HepG2 (cell line): ENCODE measurements around the gene HACE1. TPM values are rescaled to one million over a fixed set of nuclear protein-coding genes. Genes with fewer than 3 reads are reported as not detected.

Source experiments
- ARID2 ChIP-seq: sonication (generic); formaldehyde crosslinking; IDR thresholded peaks from 2 replicates; pipeline ENCODE4 v1.8.1; 2022; ENCODE audit warnings: mild to moderate bottlenecking, missing genetic modification reagents, borderline replicate concordance
- ATF1 ChIP-seq: IDR thresholded peaks from 2 replicates; pipeline ENCODE4 v1.6.1; 2016; ENCODE audit warnings: mild to moderate bottlenecking, control low read depth
- CHCHD3 ChIP-seq: sonication (generic); formaldehyde crosslinking; IDR thresholded peaks from 2 replicates; pipeline ENCODE4 v1.8.0; 2022; ENCODE audit warnings: mild to moderate bottlenecking, missing genetic modification reagents, moderate library complexity
- ETV5 ChIP-seq: IDR thresholded peaks from 2 replicates; pipeline ENCODE4 v1.6.1; 2018; ENCODE audit warnings: missing biosample characterization, missing genetic modification reagents, inconsistent platforms, borderline replicate concordance
- FIP1L1 ChIP-seq: fragments of 200-400 bp; formaldehyde crosslinking; IDR thresholded peaks from 2 replicates; pipeline ENCODE4 v1.6.1; 2018; ENCODE audit warnings: low read depth, mild to moderate bottlenecking, low read length, moderate library complexity, borderline replicate concordance; ENCODE audit not compliant: insufficient read depth
- KAT2B ChIP-seq: fragments of 150-350 bp; IDR thresholded peaks from 2 replicates; pipeline ENCODE4 v1.6.1; 2014; ENCODE audit warnings: low read depth, low read length, borderline replicate concordance
- KDM4B ChIP-seq: sonication (generic); formaldehyde crosslinking; IDR thresholded peaks from 2 replicates; pipeline ENCODE4 v1.4.0; 2020; ENCODE audit warnings: missing genetic modification reagents
- MLX ChIP-seq: IDR thresholded peaks from 2 replicates; pipeline ENCODE4 v1.6.1; 2016
- RAD21 ChIP-seq: fragments of 450-650 bp; formaldehyde crosslinking; IDR thresholded peaks from 2 replicates; pipeline ENCODE4 v1.5.0; 2020; ENCODE audit warnings: mild to moderate bottlenecking
- REL ChIP-seq: sonication (generic); formaldehyde crosslinking; conservative IDR thresholded peaks from 2 replicates; pipeline ENCODE4 v1.8.0; 2022; ENCODE audit warnings: mild to moderate bottlenecking, missing genetic modification reagents, moderate library complexity
- SAP130 ChIP-seq: IDR thresholded peaks from 2 replicates; pipeline ENCODE4 v1.6.1; 2016; ENCODE audit warnings: low read depth
- SIX4 ChIP-seq: sonication (generic); formaldehyde crosslinking; IDR thresholded peaks from 2 replicates; pipeline ENCODE4 v1.4.0; 2020; ENCODE audit warnings: missing genetic modification reagents
- SNAPC5 ChIP-seq: sonication (generic); formaldehyde crosslinking; IDR thresholded peaks from 2 replicates; pipeline ENCODE4 v1.8.1; 2023; ENCODE audit warnings: mild to moderate bottlenecking, missing genetic modification reagents, borderline replicate concordance
- SOX5 ChIP-seq: IDR thresholded peaks from 2 replicates; pipeline ENCODE4 v1.6.1; 2016; ENCODE audit warnings: borderline replicate concordance
- SYNCRIP ChIP-seq: fragments of 200-400 bp; formaldehyde crosslinking; IDR thresholded peaks from 2 replicates; pipeline ENCODE4 v1.6.1; 2018; ENCODE audit warnings: mild to moderate bottlenecking, low read depth, low read length; ENCODE audit not compliant: insufficient read depth
- TAF1 ChIP-seq: sonication (generic); formaldehyde crosslinking; IDR thresholded peaks from 2 replicates; pipeline ENCODE4 v1.4.0; 2020; ENCODE audit warnings: missing genetic modification reagents
- ZNF138 ChIP-seq: sonication (generic); formaldehyde crosslinking; IDR thresholded peaks from 2 replicates; pipeline ENCODE4 v1.5.0; 2020; ENCODE audit warnings: mild to moderate bottlenecking, low read depth, missing genetic modification reagents
- ZNF275 ChIP-seq: sonication (generic); formaldehyde crosslinking; IDR thresholded peaks from 2 replicates; pipeline ENCODE4 v1.8.0; 2022; ENCODE audit warnings: missing genetic modification reagents, mild to moderate bottlenecking, inconsistent platforms, borderline replicate concordance
- ZNF383 ChIP-seq: sonication (generic); formaldehyde crosslinking; IDR thresholded peaks from 2 replicates; pipeline ENCODE4 v1.4.0; 2020; ENCODE audit warnings: missing genetic modification reagents, mild to moderate bottlenecking, borderline replicate concordance
- ZNF549 ChIP-seq: sonication (generic); formaldehyde crosslinking; IDR thresholded peaks from 2 replicates; pipeline ENCODE4 v1.5.0; 2020; ENCODE audit warnings: missing genetic modification reagents
- ZNF670 ChIP-seq: sonication (generic); formaldehyde crosslinking; IDR thresholded peaks from 2 replicates; pipeline ENCODE4 v1.8.0; 2022; ENCODE audit warnings: mild to moderate bottlenecking, missing genetic modification reagents, borderline replicate concordance
- ZNF773 ChIP-seq: sonication (generic); formaldehyde crosslinking; IDR thresholded peaks from 2 replicates; pipeline ENCODE4 v1.4.0; 2020; ENCODE audit warnings: missing genetic modification reagents, borderline replicate concordance
- ZNF780A ChIP-seq: sonication (generic); formaldehyde crosslinking; IDR thresholded peaks from 2 replicates; pipeline ENCODE4 v1.8.0; 2022; ENCODE audit warnings: mild to moderate bottlenecking, missing genetic modification reagents, moderate library complexity
- ZSCAN25 ChIP-seq: sonication (generic); formaldehyde crosslinking; IDR thresholded peaks from 2 replicates; pipeline ENCODE4 v1.8.0; 2022; ENCODE audit warnings: mild to moderate bottlenecking, missing genetic modification reagents
- polyA plus RNA-seq, 8 experiments: library from polyadenylated mRNA; depleted of rRNA in 3 of 8; stranded (reverse) in 7 of 8; unstranded in 1 of 8; fragments of >200 nt; fragmentation: Illumina TruSeq in 4 of 8; extraction: Trizol in 4 of 8; gene quantifications; 2 replicates each; pipeline versions ENCODE4 v1.2.1 to v1.2.3, GENCODE V29; 2011 to 2016; ENCODE audit warnings: low read depth in 4 of 8, missing spikeins in 1 of 8, mixed read lengths in 1 of 8; ENCODE audit not compliant: insufficient read depth in 1 of 8
- total RNA-seq, 5 experiments: library from RNA; depleted of rRNA; stranded (reverse); fragments of >200 nt; fragmentation: Illumina TruSeq; extraction: Trizol; gene quantifications; 2 replicates each; pipeline ENCODE4 v1.2.3, GENCODE V29; 2016; ENCODE audit warnings: low read depth in 1 of 5
- TF ChIP-seq, protein P1 (sequence below): sonication (generic); formaldehyde crosslinking; IDR thresholded peaks from 2 replicates; pipeline ENCODE4 v1.4.0; 2020; ENCODE audit warnings: missing genetic modification reagents
- TF ChIP-seq, protein P2 (sequence below): sonication (generic); formaldehyde crosslinking; IDR thresholded peaks from 2 replicates; pipeline ENCODE4 v1.8.0; 2022; ENCODE audit warnings: mild to moderate bottlenecking, missing genetic modification reagents, borderline replicate concordance

The HACE1 gene
- total and polyA plus RNA-seq, 2 of the 13 experiments (the other 11 are each of a cell fraction or from before 2014, with no cell fraction given) = 8.9 to 11.4 TPM

DNA sequence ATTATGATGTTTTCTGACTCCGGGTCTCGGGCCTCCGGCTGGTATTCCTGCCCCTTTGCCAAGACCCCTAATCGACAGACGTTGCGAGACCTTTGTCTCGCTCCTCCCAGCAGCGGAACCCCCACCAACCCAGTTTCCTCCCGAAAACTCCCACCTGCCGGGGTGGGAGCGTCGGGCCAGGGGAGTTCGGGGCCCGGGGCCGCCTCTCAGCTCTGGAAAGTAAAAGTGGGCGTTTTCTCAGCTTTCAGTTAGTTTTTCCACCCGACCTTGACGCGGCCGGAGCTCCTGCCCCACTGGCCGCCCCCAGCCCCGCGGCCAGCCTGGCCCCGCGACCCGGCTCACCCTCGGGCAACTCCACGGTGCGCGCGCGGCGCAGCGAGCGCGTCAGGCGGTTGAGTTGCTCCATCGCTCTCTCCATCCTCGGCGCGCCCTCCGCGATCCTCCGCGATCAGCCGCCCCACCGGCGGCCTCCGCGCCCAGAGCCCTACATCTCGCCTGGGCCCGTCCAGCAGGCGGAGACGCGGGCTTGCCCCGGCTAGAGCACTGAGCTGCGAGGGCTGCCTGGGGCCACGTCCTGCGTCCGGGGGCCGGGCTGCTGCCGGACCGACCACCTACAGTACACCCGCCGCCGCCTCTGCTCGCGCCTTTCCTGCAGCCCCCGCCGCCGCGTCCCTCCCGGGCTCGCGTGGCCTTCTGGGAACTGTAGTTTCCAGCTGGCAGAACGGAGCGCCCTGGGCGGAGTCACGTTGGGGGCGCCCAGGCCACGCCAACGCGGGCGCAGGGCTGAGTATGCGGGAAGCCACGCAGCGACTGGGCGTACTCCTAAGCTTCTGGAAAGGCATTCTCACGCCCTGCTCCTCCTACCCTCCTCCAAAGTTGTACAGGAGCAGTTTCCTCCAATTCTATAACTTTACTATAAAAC is at the start of gene HACE1 (continued):
- TF ChIP-seq, protein P1, sequence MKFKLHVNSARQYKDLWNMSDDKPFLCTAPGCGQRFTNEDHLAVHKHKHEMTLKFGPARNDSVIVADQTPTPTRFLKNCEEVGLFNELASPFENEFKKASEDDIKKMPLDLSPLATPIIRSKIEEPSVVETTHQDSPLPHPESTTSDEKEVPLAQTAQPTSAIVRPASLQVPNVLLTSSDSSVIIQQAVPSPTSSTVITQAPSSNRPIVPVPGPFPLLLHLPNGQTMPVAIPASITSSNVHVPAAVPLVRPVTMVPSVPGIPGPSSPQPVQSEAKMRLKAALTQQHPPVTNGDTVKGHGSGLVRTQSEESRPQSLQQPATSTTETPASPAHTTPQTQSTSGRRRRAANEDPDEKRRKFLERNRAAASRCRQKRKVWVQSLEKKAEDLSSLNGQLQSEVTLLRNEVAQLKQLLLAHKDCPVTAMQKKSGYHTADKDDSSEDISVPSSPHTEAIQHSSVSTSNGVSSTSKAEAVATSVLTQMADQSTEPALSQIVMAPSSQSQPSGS (CRISPR knock-in tag) = peak; percentile 68
- TF ChIP-seq ARID2 (CRISPR knock-in tag) (peak; percentile 15; the same call in 1 of the 2 replicates), SNAPC5 (CRISPR knock-in tag) (no peak), SAP130 (CRISPR knock-in tag) (peak; percentile 92), SOX5 (CRISPR knock-in tag) (0 out of 2 replicates have a peak, but pooled peaks have one; percentile 28), ZNF549 (no peak), ZNF780A (CRISPR knock-in tag) (no peak), CHCHD3 (CRISPR knock-in tag) (0 out of 2 replicates have a peak, but pooled peaks have one; percentile 56), TAF1 (peak; percentile 84), ZNF383 (CRISPR knock-in tag) (no peak), FIP1L1 (no peak), MLX (CRISPR knock-in tag) (no peak), ETV5 (CRISPR knock-in tag) (no peak; the same call in 1 of the 2 replicates), RAD21 (CRISPR knock-in tag) (peak; percentile 61), SIX4 (CRISPR knock-in tag) (no peak), REL (no peak; the same call in 1 of the 2 replicates), ZSCAN25 (CRISPR knock-in tag) (peak; percentile 97), ZNF773 (CRISPR knock-in tag) (no peak; the same call in 1 of the 2 replicates), ZNF275 (no peak; the same call in 1 of the 2 replicates), ATF1 (CRISPR knock-in tag) (no peak), SYNCRIP (no peak), ZNF138 (CRISPR knock-in tag) (no peak), ZNF670 (CRISPR knock-in tag) (no peak), KDM4B (CRISPR knock-in tag) (no peak), KAT2B (no peak)
- TF ChIP-seq, protein P2, sequence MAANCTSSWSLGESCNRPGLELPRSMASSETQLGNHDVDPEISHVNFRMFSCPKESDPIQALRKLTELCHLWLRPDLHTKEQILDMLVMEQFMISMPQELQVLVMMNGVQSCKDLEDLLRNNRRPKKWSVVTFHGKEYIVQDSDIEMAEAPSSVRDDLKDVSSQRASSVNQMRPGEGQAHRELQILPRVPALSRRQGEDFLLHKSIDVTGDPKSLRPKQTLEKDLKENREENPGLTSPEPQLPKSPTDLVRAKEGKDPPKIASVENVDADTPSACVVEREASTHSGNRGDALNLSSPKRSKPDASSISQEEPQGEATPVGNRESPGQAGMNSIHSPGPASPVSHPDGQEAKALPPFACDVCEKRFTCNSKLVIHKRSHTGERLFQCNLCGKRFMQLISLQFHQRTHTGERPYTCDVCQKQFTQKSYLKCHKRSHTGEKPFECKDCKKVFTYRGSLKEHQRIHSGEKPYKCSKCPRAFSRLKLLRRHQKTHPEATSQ (CRISPR knock-in tag) = no peak
